Mesodermal cell (in vitro differentiated cells): ENCODE data around the gene NDUFAF7.
"Not testable (repeated sequence)": the region's sequence is repeated elsewhere in the genome, so short reads cannot be mapped to it uniquely, and the experiment has no call there.

ENCODE experiments used
- H3K27ac ChIP-seq: 2 replicates; pipeline ENCODE4 v1.7.0; 2013; ENCODE audit warnings: mild to moderate bottlenecking, low read depth, low read length, moderate library complexity; ENCODE audit not compliant: severe bottlenecking
- H3K36me3 ChIP-seq: 2 replicates; pipeline ENCODE4 v1.7.1; 2013; ENCODE audit warnings: mild to moderate bottlenecking, low read length, moderate library complexity; ENCODE audit not compliant: control insufficient read depth, insufficient read depth
- H3K4me1 ChIP-seq: one replicate; pipeline ENCODE4 v1.7.1; 2013; ENCODE audit warnings: mild to moderate bottlenecking, low read length; ENCODE audit not compliant: insufficient read depth, control insufficient read depth, poor library complexity, severe bottlenecking
- H3K4me3 ChIP-seq: 2 replicates; pipeline ENCODE4 v1.7.0; 2013; ENCODE audit warnings: low read length, control low read depth, mild to moderate bottlenecking; ENCODE audit not compliant: insufficient read depth, poor library complexity, severe bottlenecking; ENCODE audit errors: extremely low read depth
- H3K9me3 ChIP-seq: 2 replicates; pipeline ENCODE4 v1.7.1; 2013; ENCODE audit warnings: mild to moderate bottlenecking, low read length, moderate library complexity; ENCODE audit not compliant: control insufficient read depth
- WGBS, 2 experiments: methylation state at CpG; one replicate each; pipeline ENCODE4 v1.1.5; 2013; ENCODE audit warnings: missing lambda C conversion rate in 2 of 2; ENCODE audit not compliant: insufficient coverage in 2 of 2; 5-methylcytosine and 5-hydroxymethylcytosine counted together

NDUFAF7 gene

DNA sequence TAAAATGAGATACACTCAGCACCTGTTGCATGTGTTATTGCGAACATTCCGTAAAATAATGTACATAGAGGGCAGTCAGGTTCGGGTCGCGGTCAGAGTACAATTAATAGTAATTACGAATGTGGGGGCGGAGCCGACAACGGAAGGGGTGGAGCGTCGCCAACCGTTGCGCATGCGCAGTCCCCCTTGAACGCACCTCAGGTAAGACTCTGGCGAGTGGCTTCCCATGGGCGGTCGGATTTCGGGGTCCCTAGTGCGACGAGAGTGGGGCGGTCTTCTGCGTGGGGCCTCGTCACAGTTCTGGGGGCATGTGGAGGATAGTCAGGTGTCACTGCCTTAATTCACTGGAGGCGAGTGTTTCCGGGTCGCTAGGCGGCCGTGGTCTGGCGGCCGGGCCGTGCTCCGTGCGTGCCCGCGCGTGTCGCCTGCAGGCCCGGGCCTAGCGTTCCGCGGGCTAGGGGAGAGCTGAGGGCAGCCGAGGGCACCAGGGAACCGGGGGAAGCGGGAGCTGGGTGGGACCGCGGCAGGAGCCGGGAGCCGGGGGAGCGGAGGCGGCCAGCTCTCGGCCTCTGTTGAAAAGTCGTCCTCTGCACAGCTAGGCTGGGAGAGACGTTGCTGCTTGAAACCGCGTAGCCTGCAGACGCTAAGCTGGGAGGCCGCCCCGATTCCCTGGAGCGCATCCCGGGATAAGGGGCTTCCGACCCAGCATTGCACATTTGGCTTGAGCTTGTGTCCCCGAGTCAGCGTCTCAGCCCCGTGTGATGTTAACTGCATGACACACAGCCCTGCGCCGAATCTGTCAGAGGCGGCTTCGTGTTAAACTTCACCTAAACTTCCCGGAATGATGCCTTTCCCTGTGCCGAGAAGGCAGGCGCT lies 34.9 kb upstream of the NDUFAF7 start, which contains the start of gene CEBPZOS:
Gene CEBPZOS, plus strand, starts transcription at position 177 of the 876 bp plus-strand sequence. CDS start 3,209 bp downstream, outside the sequence.
- Histone ChIP-seq H3K36me3 (peaks cover 15% of the 10 kb centered on the region), H3K4me3 (peak within 1 kb of the TSS; percentile 46), H3K27ac (peak within 1 kb of the TSS; percentile 1), H3K9me3 (no peaks in the 10 kb centered on the region), H3K4me1 (no peaks in the 10 kb centered on the region)
- WGBS, 2 experiments: 67 to 69% methylated on average over 61 to 72 of the region's 72 CpGs

DNA sequence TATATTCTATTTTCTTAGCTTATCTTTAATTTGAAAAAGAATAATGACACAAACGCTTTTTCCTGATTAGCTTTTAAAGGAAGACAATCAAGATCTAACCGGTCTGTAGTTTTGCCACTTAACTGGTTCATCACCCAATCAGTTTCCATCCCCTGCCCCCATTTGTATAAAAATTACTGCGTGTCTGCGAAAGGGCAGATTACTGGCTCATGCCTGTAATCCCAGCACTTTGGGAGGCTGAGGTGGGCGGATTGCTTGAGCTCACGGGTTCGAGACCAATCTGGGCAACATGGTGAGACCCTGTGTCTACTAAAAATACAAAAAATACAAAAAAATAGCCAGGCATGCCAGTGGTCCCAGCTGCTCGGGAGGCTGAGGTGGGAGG lies 32.8 kb upstream of the NDUFAF7 start:
- H3K9me3 ChIP-seq: peaks cover 4% of the 10 kb centered on the region
- no peak overlapping the region for H3K4me3 ChIP-seq
- 79 to 90% methylated on average over 5 of the region's 8 CpGs for WGBS, 2 experiments
- no peaks in the 10 kb centered on the region for H3K4me1 ChIP-seq
- H3K36me3 ChIP-seq: peaks cover 32% of the 10 kb centered on the region
- no peak overlapping the region for H3K27ac ChIP-seq

DNA sequence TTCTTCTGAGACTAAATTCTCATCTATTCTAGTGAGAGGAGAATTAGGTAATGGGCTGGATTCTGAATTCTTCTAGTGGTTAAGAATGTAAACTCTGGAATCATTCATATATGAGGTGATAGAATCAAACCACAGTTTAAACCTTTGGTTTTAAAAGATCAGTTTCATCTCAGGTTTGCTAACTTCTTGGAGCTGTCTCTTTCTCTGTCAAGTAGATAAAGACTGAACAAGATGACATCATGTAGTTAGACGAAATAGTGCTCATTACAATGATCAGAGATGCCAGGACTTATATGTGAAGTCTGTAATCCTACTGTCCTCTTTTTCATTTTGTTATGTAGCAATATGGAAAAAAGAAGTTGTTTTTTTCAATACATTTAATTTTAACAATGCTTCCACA lies 30.2 kb upstream of the NDUFAF7 start:
- peaks cover 56% of the 10 kb centered on the region for H3K36me3 ChIP-seq
- peaks cover 9% of the 10 kb centered on the region for H3K9me3 ChIP-seq
- no peak overlapping the region for H3K27ac ChIP-seq
- WGBS, 2 experiments: no CpG with 5 or more reads among the region's 1 CpG
- H3K4me3 ChIP-seq: no peak overlapping the region
- H3K4me1 ChIP-seq: peaks cover 5% of the 10 kb centered on the region

DNA sequence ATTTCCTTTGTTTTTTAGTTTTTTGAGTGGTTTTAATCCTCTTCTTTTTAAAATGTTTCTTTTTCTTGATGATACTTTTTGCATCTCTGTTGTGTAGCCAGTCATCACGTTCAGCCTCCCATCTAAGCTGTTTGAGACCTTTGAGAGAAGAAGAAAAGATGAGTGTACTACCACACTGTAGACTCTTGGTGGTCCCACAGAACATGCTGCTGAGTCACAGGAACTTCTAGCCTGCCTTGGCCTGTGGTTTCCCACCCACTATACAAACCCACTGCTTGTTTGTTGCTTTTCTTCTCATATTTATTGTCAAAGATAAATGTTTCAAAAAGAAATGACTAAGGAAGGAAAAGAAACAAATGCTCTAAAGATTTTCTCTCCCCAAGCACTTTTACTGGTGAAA lies 29.7 kb upstream of the NDUFAF7 start:
- Histone ChIP-seq H3K27ac (no peak overlapping the region), H3K4me3 (no peak overlapping the region), H3K4me1 (peaks cover 5% of the 10 kb centered on the region), H3K36me3 (peaks cover 62% of the 10 kb centered on the region), H3K9me3 (peaks cover 9% of the 10 kb centered on the region)
- no CpG with 5 or more reads among the region's 1 CpG for WGBS, 2 experiments

DNA sequence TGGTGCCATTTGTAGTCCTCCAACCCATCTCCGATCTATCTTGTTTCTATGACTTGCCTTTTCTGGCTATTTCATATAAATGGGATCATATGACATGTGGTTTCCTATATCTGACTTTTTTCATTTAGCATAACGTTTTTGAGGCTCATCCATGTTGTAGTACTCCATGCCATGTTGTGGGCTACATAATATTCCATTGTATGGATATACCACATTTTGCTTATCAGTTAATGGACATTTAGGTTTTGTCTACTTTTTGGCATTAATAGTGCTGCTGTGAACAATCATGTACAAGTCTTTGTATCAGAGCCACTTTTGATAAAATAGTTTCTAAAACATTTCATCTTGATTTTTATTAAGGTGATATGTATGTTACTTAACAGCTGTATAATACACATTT lies 27.8 kb upstream of the NDUFAF7 start:
- Histone ChIP-seq H3K4me1 (peaks cover 5% of the 10 kb centered on the region), H3K27ac (no peak overlapping the region), H3K36me3 (peaks cover 81% of the 10 kb centered on the region), H3K4me3 (no peak overlapping the region), H3K9me3 (peaks cover 9% of the 10 kb centered on the region)
- WGBS, 2 experiments: no CpG with 5 or more reads among the region's 2 CpGs

DNA sequence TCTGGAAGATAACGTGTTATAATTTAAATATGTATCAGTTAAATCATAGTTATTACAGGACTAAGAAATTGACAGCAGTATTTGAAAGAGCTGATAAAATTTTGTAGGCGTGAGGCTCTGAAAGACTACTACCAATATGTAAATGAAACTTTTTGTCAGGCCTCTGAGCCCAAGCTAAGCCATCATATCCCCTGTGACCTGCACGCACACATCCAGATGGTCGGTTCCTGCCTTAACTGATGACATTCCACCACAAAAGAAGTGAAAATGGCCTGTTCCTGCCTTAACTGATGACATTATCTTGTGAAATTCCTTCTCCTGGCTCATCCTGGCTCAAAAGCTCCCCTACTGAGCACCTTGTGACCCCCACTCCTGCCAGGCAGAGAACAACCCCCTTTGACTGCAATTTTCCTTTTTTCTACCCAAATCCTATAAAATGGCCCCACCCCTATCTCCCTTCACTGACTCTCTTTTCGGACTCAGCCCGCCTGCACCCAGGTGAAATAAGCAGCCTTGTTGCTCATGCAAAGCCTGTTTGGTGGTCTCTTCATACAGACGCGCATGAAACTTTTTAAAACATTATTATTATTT lies 26.3 kb upstream of the NDUFAF7 start:
- not testable (repeated sequence) for H3K27ac ChIP-seq, H3K4me1 ChIP-seq, H3K4me3 ChIP-seq
- peaks cover 91% of the 10 kb centered on the region for H3K36me3 ChIP-seq
- peaks cover 13% of the 10 kb centered on the region for H3K9me3 ChIP-seq
- 77 to 87% methylated on average over 3 to 4 of the region's 8 CpGs for WGBS, 2 experiments

DNA sequence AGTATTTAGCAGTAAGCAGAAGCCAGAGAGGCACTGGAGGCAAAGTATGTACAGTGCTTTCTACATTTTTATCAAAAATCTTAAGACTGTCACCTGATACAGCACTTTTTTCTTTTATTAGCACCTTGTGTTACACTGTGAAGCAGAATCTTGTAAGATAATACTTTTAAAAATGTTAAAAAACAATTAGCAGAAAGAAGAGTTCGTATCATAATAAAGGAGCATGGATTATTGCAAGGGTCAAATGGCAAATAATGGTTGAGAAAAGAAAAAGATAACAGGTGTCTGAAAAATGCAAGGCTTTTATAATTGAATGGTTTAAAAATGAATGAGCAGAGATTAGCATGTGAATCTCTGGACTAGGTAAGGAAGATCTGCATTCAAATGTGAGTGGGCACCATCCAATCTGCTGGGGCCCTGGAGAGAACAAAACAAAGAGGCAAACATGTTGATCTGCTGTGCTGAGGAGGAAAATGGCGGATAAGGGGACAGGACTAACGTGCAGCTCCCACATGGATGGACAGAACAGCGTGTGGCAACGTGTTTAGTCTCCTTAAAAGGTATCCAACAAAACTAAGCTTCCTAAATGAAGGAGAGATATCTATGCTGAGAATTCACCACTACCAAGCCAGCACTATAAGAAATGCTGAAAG lies 25.6 kb upstream of the NDUFAF7 start:
- WGBS, 2 experiments: 38 to 71% methylated on average over 5 of the region's 5 CpGs
- H3K9me3 ChIP-seq: peaks cover 13% of the 10 kb centered on the region
- no peak overlapping the region for H3K4me3 ChIP-seq
- peaks cover 91% of the 10 kb centered on the region for H3K36me3 ChIP-seq
- no peak overlapping the region for H3K27ac ChIP-seq
- H3K4me1 ChIP-seq: peaks cover 5% of the 10 kb centered on the region

DNA sequence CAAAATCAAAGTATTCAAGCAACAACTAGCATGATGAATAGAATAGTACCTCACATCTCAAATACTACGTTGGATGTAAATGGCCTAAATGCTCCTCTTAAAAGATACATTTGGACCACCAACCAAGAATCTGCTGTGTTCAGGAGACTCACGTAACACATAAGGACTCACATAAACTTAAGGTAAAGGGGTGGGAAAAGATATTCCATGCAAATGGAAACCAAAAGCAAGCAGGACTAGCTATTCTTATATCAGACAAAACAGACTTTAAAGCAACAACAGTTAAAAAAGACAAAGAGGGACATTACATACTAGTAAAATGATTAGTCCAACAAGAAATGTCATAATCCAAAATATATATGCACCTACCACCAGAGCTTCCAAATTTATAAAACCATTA lies 24.7 kb upstream of the NDUFAF7 start:
- Histone ChIP-seq H3K36me3 (peaks cover 95% of the 10 kb centered on the region), H3K9me3 (peaks cover 13% of the 10 kb centered on the region)
- 83 to 100% methylated on average over 1 of the region's 2 CpGs for WGBS, 2 experiments
- H3K4me3 ChIP-seq, H3K27ac ChIP-seq, H3K4me1 ChIP-seq: not testable (repeated sequence)

DNA sequence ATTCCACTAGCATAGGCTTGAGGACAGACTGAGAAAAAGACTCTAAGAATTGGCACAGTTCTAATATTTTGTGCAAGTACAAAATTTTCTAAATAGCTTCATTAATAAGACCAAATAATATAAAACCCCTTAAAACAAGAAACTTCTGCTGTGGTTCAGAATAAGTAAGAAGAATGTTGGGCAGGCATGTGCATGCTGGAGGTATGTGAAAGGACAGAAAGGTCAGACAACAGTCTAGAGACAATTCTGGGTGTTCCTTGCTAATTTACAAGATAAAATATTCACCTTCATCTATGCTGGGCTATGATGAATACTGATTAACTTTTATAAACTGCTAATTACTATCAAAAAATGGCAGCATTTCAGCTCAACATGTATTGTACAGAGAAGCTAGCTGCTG lies 20.2 kb upstream of the NDUFAF7 start:
- peaks cover 89% of the 10 kb centered on the region for H3K36me3 ChIP-seq
- H3K27ac ChIP-seq: no peak overlapping the region

DNA sequence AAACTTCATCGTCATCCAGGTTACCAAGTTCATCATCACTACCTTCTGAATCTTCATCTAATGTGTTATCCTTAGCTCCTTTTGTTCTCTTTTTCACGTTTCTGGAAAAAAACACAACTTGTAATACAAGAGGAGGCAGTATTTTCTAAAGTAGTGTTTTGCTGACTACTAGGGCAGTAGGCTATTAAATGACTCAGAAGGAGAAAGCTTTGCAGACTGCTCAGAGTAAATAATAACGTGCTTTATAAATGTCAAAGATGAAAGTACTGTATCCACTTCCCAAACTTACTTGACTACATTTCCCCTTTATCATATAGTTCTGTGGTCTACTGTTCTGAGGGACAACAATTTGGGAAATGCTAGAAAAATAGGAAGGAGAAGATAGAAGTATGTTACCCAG lies 19.5 kb upstream of the NDUFAF7 start:
- WGBS, 2 experiments: 88 to 100% methylated on average over 1 of the region's 3 CpGs
- Histone ChIP-seq H3K27ac (no peak overlapping the region), H3K4me3 (no peak overlapping the region), H3K36me3 (peaks cover 89% of the 10 kb centered on the region), H3K4me1 (no peaks in the 10 kb centered on the region), H3K9me3 (peaks cover 4% of the 10 kb centered on the region)

More for the DNA sequence above, 20.2 kb upstream of the NDUFAF7 start:
- H3K9me3 ChIP-seq: peaks cover 4% of the 10 kb centered on the region
- no peak overlapping the region for H3K4me3 ChIP-seq
- no peaks in the 10 kb centered on the region for H3K4me1 ChIP-seq
